Lower leg skin (tissue), 3 donors: ENCODE measurements around the gene EPM2A.

Experiments
- CTCF ChIP-seq, 3 donors: fragments of 450-650 bp; IDR thresholded peaks; one replicate each; pipeline ENCODE4 v1.5.1; 2016; ENCODE audit warnings: antibody characterized with exemption in 3 of 3, mild to moderate bottlenecking in 3 of 3, moderate library complexity in 2 of 3
- POLR2A ChIP-seq, 2 donors: fragments of 450-650 bp; IDR thresholded peaks; one replicate each; pipeline ENCODE4 v1.6.1; 2016 to 2017; ENCODE audit warnings: antibody characterized with exemption in 2 of 2, mild to moderate bottlenecking in 1 of 2, moderate library complexity in 1 of 2

GRCh38 chr6:145643760-145644159 is 91.6 kb downstream of the EPM2A start:
- TF ChIP-seq CTCF (IDR thresholded peaks at IDR 0.05), result no peak
- TF ChIP-seq POLR2A (IDR thresholded peaks at IDR 0.05), result no peak
